Epithelial cell of esophagus (primary cell): Measurements from ENCODE around the gene ALDH1B1.

Experiments used
- DNase-seq: peaks from one replicate; pipeline ENCODE4 v3.0.0; 2010; ENCODE audit warnings: low read depth
- H3K4me3 ChIP-seq: 2 replicates; pipeline ENCODE4 v1.5.1; 2011; ENCODE audit warnings: mild to moderate bottlenecking, low read length, control low read depth
- CTCF ChIP-seq: IDR thresholded peaks from 2 replicates; pipeline ENCODE4 v1.5.1; 2011; ENCODE audit warnings: low read depth, mild to moderate bottlenecking, low read length, control low read depth, inconsistent platforms; ENCODE audit not compliant: insufficient read depth; ENCODE audit errors: missing control alignments

The ALDH1B1 gene

GRCh38 chr9:38440516-38440915 is 48.0 kb downstream of the ALDH1B1 start:
- no peak overlapping the region for H3K4me3 ChIP-seq
- DNase-seq = no peak
- no peak for TF ChIP-seq CTCF

- TF ChIP-seq CTCF = no peak
- no peak overlapping the region for H3K4me3 ChIP-seq
- DNase-seq = no peak
Measured at GRCh38 chr9:38441347-38442085, 49.0 kb downstream of the ALDH1B1 start.

- H3K4me3 ChIP-seq = no peak overlapping the region
- TF ChIP-seq CTCF = no peak
- DNase-seq = no peak
Measured at GRCh38 chr9:38442473-38443096, 50.1 kb downstream of the ALDH1B1 start.

GRCh38 chr9:38443181-38443580 is 50.7 kb downstream of the ALDH1B1 start:
- TF ChIP-seq CTCF = no peak
- DNase-seq = peak; percentile 20
- no peak overlapping the region for H3K4me3 ChIP-seq

- TF ChIP-seq CTCF = no peak
- H3K4me3 ChIP-seq = no peak overlapping the region
- peak; percentile 29 for DNase-seq
Measured at GRCh38 chr9:38443597-38443996, 51.1 kb downstream of the ALDH1B1 start.

- TF ChIP-seq CTCF = no peak
- no peak for DNase-seq
- H3K4me3 ChIP-seq = no peak overlapping the region
Measured at GRCh38 chr9:38445154-38446043, 52.9 kb downstream of the ALDH1B1 start.
